Measurements from ENCODE around the gene ZNHIT1. TPM values are rescaled to one million over a fixed set of nuclear protein-coding genes. Genes with fewer than 3 reads are reported as not detected.

Gene ZNHIT1
- total and polyA plus RNA-seq, 3 experiments from 2014 or later, result 50.6 to 66.2 (median 51.7) TPM

- Histone ChIP-seq H3K36me3 (ENCODE audit: insufficient read depth, low read length) (no peaks in the 10 kb centered on the region), H3K4me1 (ENCODE audit: insufficient read depth, low read length) (no peaks in the 10 kb centered on the region), H3K27me3 (ENCODE audit: insufficient read depth, low read length, poor library complexity, severe bottlenecking) (peaks cover 46% of the 10 kb centered on the region), H3K9me3 (ENCODE audit: low read length) (no peaks in the 10 kb centered on the region), H3K4me3 (ENCODE audit: low read length) (no peak overlapping the region), H3K27ac (ENCODE audit: low read depth, low read length) (no peak overlapping the region)
- Mint-ChIP-seq H3K27me3 (peaks cover 65 to 70% of the 10 kb centered on the region in 2 donors), H3K27ac (no peak overlapping the region), H3K4me3 (peak overlapping the region in 1 of 7 donors; percentile 7), H3K36me3 (no peaks in the 10 kb centered on the region), H3K9me3 (no peaks in the 10 kb centered on the region), H3K4me1 (peaks cover 9 to 15% (median 10%) of the 10 kb centered on the region in 3 donors)
- DNase-seq, result no peak
- ChIA-PET CTCF (interaction anchor here (1.3 kb wide), 1 partner anchor 13 kb away, joined by 4 read pairs; no protein-coding TSS in a partner anchor), POLR2A (no interaction called here)
Observed at GRCh38 chr7:101179713-101180112, 38.3 kb upstream of the ZNHIT1 start.

DNA sequence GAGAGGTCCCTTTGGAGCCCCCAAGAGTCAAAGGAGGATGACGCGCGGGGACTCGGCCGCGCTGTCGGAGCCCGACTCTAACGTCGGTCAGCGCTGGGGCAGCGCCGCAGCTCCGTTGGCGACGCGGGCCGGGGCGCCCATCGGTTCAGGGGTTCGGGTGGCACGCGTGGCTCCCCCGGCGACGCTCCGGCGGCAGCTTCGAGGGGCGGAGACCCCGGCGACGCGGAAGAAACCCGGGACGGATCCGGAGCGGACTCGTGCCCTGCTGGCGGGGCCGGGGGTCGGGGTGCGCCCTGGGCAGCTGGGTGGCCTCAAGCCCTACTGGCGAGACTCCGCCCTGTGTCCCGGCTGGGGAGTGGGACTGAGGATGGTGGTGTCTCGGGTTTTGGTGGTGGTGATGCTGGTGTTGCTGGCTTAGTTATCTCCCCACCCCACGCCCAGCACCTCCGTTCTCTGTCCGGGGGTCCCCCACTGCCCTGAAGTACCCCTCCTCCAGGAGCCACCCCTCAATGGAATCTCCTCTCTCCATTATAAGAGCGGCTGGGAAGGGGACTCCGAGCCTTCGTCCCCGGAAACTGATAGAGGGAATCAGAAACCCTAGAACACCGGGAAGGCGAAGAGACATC lies 37.7 kb upstream of the ZNHIT1 start, which contains the start of gene NAT16:
Gene NAT16, minus strand, starts transcription at position 164 of the 626 bp plus-strand sequence. CDS start 5,486 bp downstream, outside the sequence.
- H3K4me3 Mint-ChIP-seq, result peak within 1 kb of the TSS in 6 of 7 donors; percentile 16 to 60 (median 52)
- H3K36me3 ChIP-seq (ENCODE audit: insufficient read depth, low read length), result no peaks in the 10 kb centered on the region
- no peaks in the 10 kb centered on the region for H3K36me3 Mint-ChIP-seq
- H3K4me1 Mint-ChIP-seq, result peaks cover 9 to 15% (median 10%) of the 10 kb centered on the region in 3 donors
- H3K4me1 ChIP-seq (ENCODE audit: insufficient read depth, low read length), result no peaks in the 10 kb centered on the region
- H3K27me3 ChIP-seq (ENCODE audit: insufficient read depth, low read length, poor library complexity, severe bottlenecking), result peaks cover 42% of the 10 kb centered on the region
- peaks cover 62 to 70% of the 10 kb centered on the region in 2 donors for H3K27me3 Mint-ChIP-seq
- H3K4me3 ChIP-seq (ENCODE audit: low read length), result no peak within 1 kb of the TSS
- H3K27ac ChIP-seq (ENCODE audit: low read depth, low read length), result no peak within 1 kb of the TSS
- no peak for DNase-seq
- no peaks in the 10 kb centered on the region for H3K9me3 ChIP-seq (ENCODE audit: low read length)
- ChIA-PET POLR2A (no interaction called here), CTCF (interaction anchor here (1.3 kb wide), 1 partner anchor 12 kb away, joined by 4 read pairs; no protein-coding TSS in a partner anchor)
- H3K9me3 Mint-ChIP-seq, result no peaks in the 10 kb centered on the region
- peak within 1 kb of the TSS in 1 of 8 donors; percentile 2 for H3K27ac Mint-ChIP-seq

DNA sequence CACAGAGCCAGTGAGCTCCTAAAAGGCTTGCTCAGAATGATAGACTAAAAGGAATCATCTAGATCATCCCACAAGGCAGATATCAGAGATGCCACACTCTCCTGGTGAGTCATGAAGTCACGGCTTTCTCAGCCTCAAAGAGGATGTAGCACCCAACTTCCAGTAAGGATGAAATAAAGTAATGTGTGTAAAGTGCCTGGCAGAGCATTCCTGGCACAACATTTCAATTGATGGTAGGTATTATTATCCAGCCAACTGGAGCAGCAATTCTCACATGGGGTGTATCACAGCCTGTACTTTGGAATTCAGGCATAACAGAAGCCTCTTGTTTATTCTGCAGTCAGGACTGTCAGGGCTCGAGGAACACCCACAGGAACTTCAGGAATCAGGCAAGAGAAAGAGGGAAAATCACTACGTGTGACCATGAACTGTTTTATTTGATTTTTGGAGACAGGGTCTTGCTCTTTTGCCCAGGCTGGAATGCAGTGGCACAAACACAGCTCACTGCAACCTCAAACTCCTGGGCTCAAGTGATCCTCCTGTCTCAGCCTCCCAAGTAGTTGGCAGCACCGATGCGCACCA lies 32.6 kb upstream of the ZNHIT1 start:
- Mint-ChIP-seq H3K4me1 (peaks cover 4 to 8% (median 5%) of the 10 kb centered on the region in 3 donors), H3K9me3 (no peaks in the 10 kb centered on the region), H3K27ac (no peak overlapping the region), H3K36me3 (no peaks in the 10 kb centered on the region), H3K4me3 (no peak overlapping the region), H3K27me3 (peaks cover 26 to 37% of the 10 kb centered on the region in 2 donors)
- POLR2A ChIA-PET, result interaction anchor here (0.6 kb wide), 1 partner anchor 42 kb away, joined by 3 read pairs; no protein-coding TSS in a partner anchor
- DNase-seq, result no peak
- CTCF ChIA-PET, result interaction anchor here (1.5 to 2.0 kb wide), 3 partner anchors 15 to 59 kb away, joined by 3 to 6 read pairs (median 3); no protein-coding TSS in a partner anchor
- Histone ChIP-seq H3K27me3 (ENCODE audit: insufficient read depth, low read length, poor library complexity, severe bottlenecking) (peaks cover 8% of the 10 kb centered on the region), H3K36me3 (ENCODE audit: insufficient read depth, low read length) (no peaks in the 10 kb centered on the region), H3K27ac (ENCODE audit: low read depth, low read length) (no peak overlapping the region), H3K4me1 (ENCODE audit: insufficient read depth, low read length) (no peaks in the 10 kb centered on the region), H3K9me3 (ENCODE audit: low read length) (no peaks in the 10 kb centered on the region), H3K4me3 (ENCODE audit: low read length) (no peak overlapping the region)

DNA sequence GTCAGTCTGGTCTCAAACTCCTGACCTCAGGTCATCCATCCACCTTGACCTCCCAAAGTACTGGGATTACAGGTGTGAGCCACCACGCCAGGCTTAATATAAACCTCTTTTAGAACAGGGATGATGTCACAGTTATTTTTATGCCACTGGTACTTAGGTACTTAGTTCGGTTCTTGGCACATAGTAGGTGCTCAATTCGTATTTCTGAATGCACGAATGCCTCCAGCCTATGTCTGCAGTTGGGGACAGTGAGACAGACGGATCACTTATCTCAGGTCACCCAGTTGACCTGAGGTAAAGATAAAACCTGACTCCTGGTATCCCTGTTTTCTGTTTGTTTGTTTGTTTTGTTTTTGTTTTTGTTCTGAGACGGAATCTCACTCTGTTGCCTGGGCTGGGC lies 31.8 kb upstream of the ZNHIT1 start:
- Histone ChIP-seq H3K4me3 (ENCODE audit: low read length) (no peak overlapping the region), H3K36me3 (ENCODE audit: insufficient read depth, low read length) (no peaks in the 10 kb centered on the region), H3K9me3 (ENCODE audit: low read length) (no peaks in the 10 kb centered on the region), H3K27me3 (ENCODE audit: insufficient read depth, low read length, poor library complexity, severe bottlenecking) (peaks cover 3% of the 10 kb centered on the region), H3K4me1 (ENCODE audit: insufficient read depth, low read length) (no peaks in the 10 kb centered on the region), H3K27ac (ENCODE audit: low read depth, low read length) (no peak overlapping the region)
- H3K4me1 Mint-ChIP-seq, result peaks cover 0 to 5% (median 3%) of the 10 kb centered on the region in 3 donors
- H3K9me3 Mint-ChIP-seq, result no peaks in the 10 kb centered on the region
- H3K36me3 Mint-ChIP-seq, result no peaks in the 10 kb centered on the region
- no peak for DNase-seq
- H3K27me3 Mint-ChIP-seq, result peaks cover 20 to 29% of the 10 kb centered on the region in 2 donors
- H3K4me3 Mint-ChIP-seq, result no peak overlapping the region
- CTCF ChIA-PET, result interaction anchor here (1.2 to 2.0 kb wide), 3 partner anchors 16 to 96 kb away, joined by 3 to 6 read pairs (median 3); no protein-coding TSS in a partner anchor
- POLR2A ChIA-PET, result interaction anchor here (0.6 kb wide), 2 partner anchors 13 to 16 kb away, joined by 3 to 9 read pairs; no protein-coding TSS in a partner anchor
- no peak overlapping the region for H3K27ac Mint-ChIP-seq

GRCh38 chr7:101186844-101187428 lies 31.0 kb upstream of the ZNHIT1 start:
- peak overlapping the region in 1 of 8 donors; percentile 26 for H3K27ac Mint-ChIP-seq
- H3K27ac ChIP-seq (ENCODE audit: low read depth, low read length), result no peak overlapping the region
- no peaks in the 10 kb centered on the region for H3K36me3 ChIP-seq (ENCODE audit: insufficient read depth, low read length)
- no peaks in the 10 kb centered on the region for H3K36me3 Mint-ChIP-seq
- CTCF ChIA-PET, result interaction anchor here (1.2 to 1.5 kb wide), 2 partner anchors 12 to 95 kb away, joined by 3 to 4 read pairs; no protein-coding TSS in a partner anchor
- no peaks in the 10 kb centered on the region for H3K9me3 ChIP-seq (ENCODE audit: low read length)
- no peaks in the 10 kb centered on the region for H3K9me3 Mint-ChIP-seq
- H3K4me3 Mint-ChIP-seq, result no peak overlapping the region
- peaks cover 0 to 5% (median 3%) of the 10 kb centered on the region in 3 donors for H3K4me1 Mint-ChIP-seq
- DNase-seq, result no peak
- H3K4me1 ChIP-seq (ENCODE audit: insufficient read depth, low read length), result no peaks in the 10 kb centered on the region
- peaks cover 1% of the 10 kb centered on the region for H3K27me3 ChIP-seq (ENCODE audit: insufficient read depth, low read length, poor library complexity, severe bottlenecking)
- POLR2A ChIA-PET, result interaction anchor here (0.6 to 0.7 kb wide), 2 partner anchors 9 to 14 kb away, joined by 3 to 9 read pairs; no protein-coding TSS in a partner anchor
- H3K4me3 ChIP-seq (ENCODE audit: low read length), result no peak overlapping the region
- peaks cover 19 to 27% of the 10 kb centered on the region in 2 donors for H3K27me3 Mint-ChIP-seq

DNA sequence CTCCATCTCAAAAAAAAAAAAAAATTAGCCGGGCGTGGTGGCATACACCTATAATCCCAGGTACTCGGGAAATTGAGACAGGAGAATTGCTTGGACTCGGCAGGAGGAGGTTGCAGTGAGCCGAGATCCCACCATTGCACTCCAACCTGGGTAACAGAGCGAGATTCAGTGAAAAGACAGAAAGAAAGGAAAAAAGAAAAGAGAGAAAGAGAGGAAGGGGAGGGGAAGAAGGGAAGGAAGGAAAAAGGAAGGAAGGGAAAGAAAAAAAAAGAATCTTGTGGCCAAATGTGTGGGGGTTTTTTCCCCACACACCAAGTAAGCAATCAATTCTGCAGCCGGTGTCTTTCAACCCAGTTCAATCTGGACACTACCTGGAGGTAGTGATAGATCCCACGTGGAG lies 28.9 kb upstream of the ZNHIT1 start:
- DNase-seq, result no peak
- Mint-ChIP-seq H3K27me3 (peaks cover 11 to 19% of the 10 kb centered on the region in 2 donors), H3K9me3 (no peaks in the 10 kb centered on the region), H3K4me3 (peak overlapping the region in 1 of 7 donors; percentile 48), H3K4me1 (peaks cover 0 to 3% (median 2%) of the 10 kb centered on the region in 3 donors), H3K36me3 (no peaks in the 10 kb centered on the region), H3K27ac (no peak overlapping the region)
- Histone ChIP-seq H3K36me3 (ENCODE audit: insufficient read depth, low read length) (no peaks in the 10 kb centered on the region), H3K4me1 (ENCODE audit: insufficient read depth, low read length) (no peaks in the 10 kb centered on the region), H3K27ac (ENCODE audit: low read depth, low read length) (no peak overlapping the region), H3K27me3 (ENCODE audit: insufficient read depth, low read length, poor library complexity, severe bottlenecking) (no peaks in the 10 kb centered on the region), H3K9me3 (ENCODE audit: low read length) (no peaks in the 10 kb centered on the region), H3K4me3 (ENCODE audit: low read length) (no peak overlapping the region)
- ChIA-PET POLR2A (no interaction called here), CTCF (no interaction called here)

DNA sequence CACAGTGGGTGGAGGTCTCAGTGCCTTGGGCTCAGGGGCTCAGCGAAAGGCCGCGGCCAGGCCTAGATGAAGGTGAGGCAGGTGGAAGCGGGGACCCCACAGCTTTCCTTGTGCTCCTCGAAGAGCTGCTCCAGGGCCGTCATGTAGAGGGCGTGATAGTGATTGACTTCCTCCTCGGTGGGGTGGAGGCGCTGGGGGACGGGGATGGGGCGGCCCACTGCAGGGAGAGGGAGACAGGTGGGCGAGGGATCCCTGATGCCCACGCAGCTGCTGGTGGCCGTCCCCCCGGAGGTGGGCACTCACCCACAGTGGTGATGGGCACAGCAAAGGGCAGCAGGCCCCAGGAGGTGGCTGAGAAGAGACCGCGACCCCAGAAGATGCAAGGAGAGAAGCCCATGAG lies 22.1 kb upstream of the ZNHIT1 start:
- POLR2A ChIA-PET, result interaction anchor here (0.6 kb wide), 1 partner anchor 9 kb away, joined by 3 read pairs; no protein-coding TSS in a partner anchor
- no peaks in the 10 kb centered on the region for H3K4me1 ChIP-seq (ENCODE audit: insufficient read depth, low read length)

More for the DNA sequence above, 22.1 kb upstream of the ZNHIT1 start:
- no peak for DNase-seq
- Histone ChIP-seq H3K36me3 (ENCODE audit: insufficient read depth, low read length) (no peaks in the 10 kb centered on the region), H3K4me3 (ENCODE audit: low read length) (no peak overlapping the region), H3K27ac (ENCODE audit: low read depth, low read length) (no peak overlapping the region), H3K9me3 (ENCODE audit: low read length) (no peaks in the 10 kb centered on the region), H3K27me3 (ENCODE audit: insufficient read depth, low read length, poor library complexity, severe bottlenecking) (no peaks in the 10 kb centered on the region)
- CTCF ChIA-PET, result interaction anchor here (5.5 kb wide), 1 partner anchor 53 kb away, joined by 81 read pairs; no protein-coding TSS in a partner anchor
- Mint-ChIP-seq H3K9me3 (no peaks in the 10 kb centered on the region), H3K27me3 (peaks cover 9 to 25% of the 10 kb centered on the region in 2 donors), H3K36me3 (no peaks in the 10 kb centered on the region), H3K27ac (no peak overlapping the region), H3K4me1 (peaks cover 0 to 5% (median 5%) of the 10 kb centered on the region in 3 donors), H3K4me3 (no peak overlapping the region)

Measured in CD8-positive, alpha-beta memory T cell (primary cell).